LoVo (cell line): ENCODE measurements around the gene C19orf12.

Experiments used
- DNase-seq: peaks from one replicate; pipeline ENCODE4 v3.0.0-alpha.2; 2016; ENCODE audit warnings: low spot score

C19orf12 gene

DNA sequence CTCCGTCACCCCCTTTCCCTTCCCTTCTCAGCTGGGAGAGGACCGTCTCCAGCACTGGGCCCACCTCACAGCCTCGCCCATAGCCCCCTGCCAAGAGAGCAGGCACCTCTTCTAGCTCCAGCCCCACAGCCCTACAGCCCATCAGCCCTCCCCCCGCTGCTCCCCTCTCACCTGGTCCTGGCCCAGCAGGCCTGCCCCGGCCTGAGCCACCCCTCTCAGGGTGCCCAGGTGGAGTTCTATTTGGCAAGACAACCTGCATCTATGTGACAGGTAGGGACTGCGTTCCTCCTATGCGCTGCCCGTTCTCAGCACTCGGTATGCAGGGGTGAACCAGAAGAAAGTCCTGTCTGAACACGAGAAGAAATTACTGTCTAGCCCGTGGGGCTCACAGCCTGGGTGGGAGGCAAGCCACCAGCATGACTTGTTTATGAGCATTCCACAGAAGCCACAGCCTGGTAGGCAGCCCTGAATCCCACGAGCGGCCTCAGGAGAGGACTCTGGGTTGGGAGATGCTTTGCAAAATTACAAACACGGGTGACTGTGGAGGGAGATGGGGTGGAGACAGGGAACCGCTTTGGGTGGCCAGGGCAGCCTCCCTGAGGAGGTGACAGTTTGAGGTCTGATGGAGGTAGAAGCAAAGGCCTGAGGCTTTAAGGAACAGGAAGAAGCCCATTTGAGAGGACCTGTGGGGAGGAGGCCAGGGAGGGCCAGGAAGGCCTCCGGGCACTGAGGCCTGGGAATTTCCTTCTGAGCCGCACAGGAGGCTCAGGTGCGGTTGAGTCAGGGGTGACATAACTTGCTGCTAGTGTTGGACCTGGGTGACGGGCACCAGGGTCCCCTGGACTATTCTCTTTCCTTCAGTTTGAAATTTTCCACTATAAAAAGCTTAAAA, 51.0 kb downstream of the C19orf12 start:
- no peak for DNase-seq

- DNase-seq, result no peak
These were observed 52.3 kb downstream of the C19orf12 start for GRCh38 chr19:29662604-29663404.

DNA sequence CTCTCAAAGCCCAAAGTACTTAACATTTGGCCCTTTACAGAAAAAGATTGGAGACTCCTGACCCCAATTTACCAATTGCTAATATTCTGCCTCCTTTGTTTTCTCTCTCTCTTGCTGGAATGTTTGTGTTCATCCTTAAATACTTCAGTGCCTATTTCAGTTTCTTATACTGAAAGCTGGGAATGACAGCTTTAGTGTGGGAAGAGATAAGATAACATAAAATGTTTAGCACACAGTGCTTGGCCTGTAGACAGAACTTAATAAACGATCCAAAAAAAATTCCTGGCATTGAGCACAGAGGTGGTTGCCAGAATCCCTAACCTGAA, 52.8 kb downstream of the C19orf12 start:
- DNase-seq, result no peak

GRCh38 chr19:29660835-29661234, 54.2 kb downstream of the C19orf12 start:
- DNase-seq, result no peak

DNA sequence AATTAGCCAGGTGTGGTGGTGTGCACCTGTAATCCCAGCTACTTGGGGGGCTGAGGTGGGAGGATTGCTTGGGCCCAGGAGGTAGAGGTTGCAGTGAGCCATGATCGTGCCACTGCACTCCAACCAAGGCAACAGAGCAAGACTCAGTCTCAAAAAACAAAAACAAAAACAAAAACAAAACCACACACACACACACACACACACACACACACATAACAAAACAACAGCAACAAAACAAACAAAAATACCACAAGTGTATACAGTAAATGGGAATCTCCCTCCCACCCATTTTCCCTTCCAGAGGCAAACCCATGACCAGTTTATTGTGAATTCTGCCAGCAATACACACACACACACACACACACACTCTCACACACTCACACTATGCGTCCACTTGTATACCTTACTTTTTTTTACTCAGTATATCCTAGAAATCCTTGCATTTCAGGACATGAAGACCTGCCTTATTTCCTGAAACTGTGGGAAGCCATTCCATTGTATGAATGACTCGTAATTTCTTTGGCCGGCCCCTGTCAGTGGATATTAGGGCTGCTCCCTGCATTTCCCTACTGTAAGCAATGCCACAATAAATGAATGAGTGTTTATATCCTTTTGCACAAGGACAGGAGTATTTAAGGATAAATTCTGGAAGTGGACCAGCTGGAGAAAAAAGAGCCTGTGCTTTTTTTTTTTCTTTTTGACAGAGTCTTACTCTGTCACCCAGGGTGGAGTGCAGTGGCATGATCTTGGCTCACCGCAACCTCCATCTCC, 56.7 kb downstream of the C19orf12 start:
- no peak for DNase-seq

GRCh38 chr19:29655648-29656335, 59.3 kb downstream of the C19orf12 start:
- no peak for DNase-seq

GRCh38 chr19:29653398-29653797, 61.7 kb downstream of the C19orf12 start:
- DNase-seq, result no peak

- no peak for DNase-seq
These were observed 63.3 kb downstream of the C19orf12 start for GRCh38 chr19:29651622-29652394.

DNA sequence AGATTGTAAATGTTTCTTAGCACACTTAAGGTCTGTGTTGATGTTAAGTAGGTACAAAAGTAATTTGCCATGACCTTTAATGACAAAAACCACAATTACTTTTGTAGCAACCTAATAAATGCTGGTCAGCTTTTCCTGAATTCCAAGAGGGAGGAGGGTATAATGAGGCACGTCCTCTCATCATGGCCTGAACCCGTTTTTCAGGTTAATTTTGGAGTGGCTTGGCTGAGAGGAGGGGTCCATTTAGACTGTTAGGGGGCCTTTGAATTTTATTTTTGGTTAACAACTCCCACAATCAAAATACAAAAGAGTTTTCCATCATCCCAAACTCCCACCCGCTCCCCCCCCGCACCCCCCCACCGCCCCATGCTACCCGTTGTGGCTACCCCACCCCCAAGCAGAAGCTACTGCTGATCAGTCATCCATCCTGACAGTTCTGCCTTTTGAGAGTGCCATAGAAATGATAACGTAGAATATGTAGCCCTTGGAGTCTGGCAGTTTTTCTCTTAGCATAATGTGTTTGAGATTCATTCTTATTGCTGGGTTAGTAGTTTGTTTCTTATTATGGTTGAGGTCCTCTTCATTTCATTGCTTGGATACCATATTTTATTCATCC, 64.2 kb downstream of the C19orf12 start:
- DNase-seq, result no peak
